Right lung (tissue), 5 donors: ENCODE results near the gene IFT122. TPM values are rescaled to one million over a fixed set of nuclear protein-coding genes. Genes with fewer than 3 reads are reported as not detected.
"Not testable (repeated sequence)": the region's sequence is repeated elsewhere in the genome, so short reads cannot be mapped to it uniquely, and the experiment has no call there.

Source experiments
- DNase-seq, 2 donors: peaks; one replicate each; pipeline ENCODE4 v3.0.0-alpha.2; 2013
- polyA plus RNA-seq, 5 donors: library from polyadenylated mRNA; unstranded; fragments of 120-200 nt; gene quantifications; one replicate each; pipeline versions ENCODE4 v1.2.1 to v1.2.3, GENCODE V29; 2013; ENCODE audit warnings: inconsistent platforms in 1 of 5, low replicate concordance in 1 of 5; ENCODE audit not compliant: insufficient read length in 5 of 5, insufficient read depth in 1 of 5

IFT122 gene
- polyA plus RNA-seq, 5 donors = 56.3 to 70.9 (median 65.3) TPM

DNA sequence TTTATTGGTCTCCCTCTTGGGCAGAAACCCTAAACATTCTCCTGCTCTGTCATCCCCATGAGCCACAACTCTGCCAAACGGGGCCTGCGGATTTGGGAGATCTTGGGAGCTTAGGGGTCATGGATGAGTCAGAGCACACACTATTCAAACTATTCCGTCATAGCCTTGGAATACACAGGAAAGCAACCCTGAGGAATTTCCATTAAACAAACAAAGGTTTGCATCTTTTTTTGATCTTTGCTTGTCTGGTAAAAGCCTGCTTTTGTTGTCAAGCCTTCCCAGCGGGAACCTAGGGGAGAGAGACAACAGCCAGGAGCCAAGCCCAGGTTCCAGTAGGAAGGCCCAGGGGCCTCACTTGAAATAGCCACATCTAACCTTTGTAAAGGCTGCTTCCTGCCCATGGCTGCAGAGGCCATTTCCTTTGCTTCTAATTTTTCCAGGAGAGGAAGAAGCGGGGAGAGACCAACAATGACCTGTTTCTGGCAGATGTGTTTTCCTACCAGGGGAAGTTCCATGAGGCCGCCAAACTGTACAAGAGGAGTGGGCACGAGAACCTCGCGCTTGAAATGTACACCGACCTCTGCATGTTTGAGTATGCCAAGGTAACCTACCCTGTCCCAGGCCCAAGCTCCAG, 55.1 kb downstream of the IFT122 start:
- not testable (repeated sequence) for DNase-seq

DNA sequence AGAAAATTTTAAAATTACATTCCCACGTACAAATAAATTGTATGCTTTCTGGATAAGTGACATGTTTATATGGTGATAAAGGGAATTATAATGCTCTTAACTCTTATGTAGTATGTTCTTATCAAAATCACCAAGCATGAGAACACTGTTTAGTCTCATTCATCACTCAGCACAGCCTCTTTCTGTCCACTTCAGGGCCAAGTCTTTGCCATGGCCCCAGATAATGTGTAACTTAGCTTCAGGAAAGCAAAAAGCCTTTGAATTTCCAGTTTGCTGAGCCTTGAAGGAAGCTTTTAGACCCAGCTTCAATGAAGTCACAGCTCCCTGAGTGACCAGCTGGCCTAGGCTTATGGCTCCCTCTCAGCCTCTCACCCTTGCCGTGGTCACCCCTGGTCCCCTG, 57.9 kb downstream of the IFT122 start:
- not testable (repeated sequence) for DNase-seq

DNA sequence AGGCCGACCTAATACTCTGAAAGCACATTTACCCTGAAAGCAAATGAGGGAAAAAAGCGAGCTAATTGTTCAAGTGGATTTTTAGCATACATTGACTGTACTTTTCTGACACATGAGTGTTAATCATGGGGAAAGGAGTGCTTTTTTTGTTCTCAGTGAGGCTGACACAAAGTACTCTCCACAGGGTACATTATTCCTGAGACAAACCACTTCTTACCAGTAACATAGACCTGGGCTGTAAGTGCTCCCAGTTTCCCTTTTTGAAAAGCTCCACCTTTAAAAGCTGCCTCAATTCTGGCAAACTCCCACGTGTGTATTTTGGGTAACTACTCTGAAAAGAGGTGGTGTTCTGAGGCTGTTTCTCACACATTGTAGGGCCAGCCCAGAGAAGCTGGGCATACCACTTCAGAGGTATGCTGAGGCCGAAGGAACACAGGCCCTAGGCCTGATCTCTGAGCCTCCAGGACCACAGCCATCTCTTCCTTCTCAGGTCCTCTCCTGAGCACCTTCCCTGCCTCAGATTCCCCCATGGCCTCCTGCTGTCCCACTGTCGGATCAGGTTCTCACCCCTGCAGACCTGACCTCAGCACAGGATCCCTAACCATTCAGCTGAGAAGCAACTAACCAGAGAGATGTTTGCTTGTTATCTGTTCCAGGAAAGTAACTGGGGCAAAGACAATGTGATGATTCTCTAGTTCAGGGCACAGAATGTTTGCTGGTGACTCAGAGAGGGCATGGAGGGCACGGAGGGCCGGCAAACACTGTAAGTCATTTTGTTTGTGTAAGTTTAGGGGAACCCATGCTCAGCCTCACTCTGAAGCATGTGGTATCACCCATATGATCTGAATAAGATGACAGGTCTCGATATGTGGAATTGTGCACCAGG, 58.8 kb downstream of the IFT122 start:
- not testable (repeated sequence) for DNase-seq

DNA sequence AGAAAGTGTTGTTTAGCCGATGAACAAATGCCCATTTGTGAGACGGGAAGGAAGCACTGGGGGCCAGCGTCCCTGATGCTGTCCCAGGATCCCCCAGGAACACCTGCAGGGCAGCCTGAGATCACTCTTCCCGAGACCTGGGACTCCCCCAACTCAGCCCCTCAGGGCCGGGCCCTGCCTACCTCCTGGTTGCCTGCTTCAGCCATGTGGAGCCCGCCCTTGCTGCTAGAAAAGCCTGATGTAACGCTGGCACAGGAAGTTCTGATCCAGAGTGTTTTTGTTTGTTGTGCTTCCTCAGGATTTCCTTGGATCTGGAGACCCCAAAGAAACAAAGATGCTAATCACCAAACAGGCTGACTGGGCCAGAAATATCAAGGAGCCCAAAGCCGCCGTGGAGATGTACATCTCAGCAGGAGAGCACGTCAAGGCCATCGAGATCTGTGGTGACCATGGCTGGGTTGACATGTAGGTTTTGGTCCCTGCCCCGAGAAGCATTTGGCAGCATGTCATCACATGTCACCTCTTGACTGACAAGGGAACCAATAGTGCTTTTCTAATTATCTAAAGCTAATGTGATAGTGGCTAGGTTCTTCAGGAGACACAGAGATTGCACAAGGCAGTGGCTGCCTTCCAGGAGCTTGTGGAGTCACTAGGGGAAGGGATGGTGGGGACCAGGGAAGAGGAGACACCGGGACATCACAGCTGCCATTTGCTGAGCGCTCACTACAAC, 59.7 kb downstream of the IFT122 start:
- not testable (repeated sequence) for DNase-seq

DNA sequence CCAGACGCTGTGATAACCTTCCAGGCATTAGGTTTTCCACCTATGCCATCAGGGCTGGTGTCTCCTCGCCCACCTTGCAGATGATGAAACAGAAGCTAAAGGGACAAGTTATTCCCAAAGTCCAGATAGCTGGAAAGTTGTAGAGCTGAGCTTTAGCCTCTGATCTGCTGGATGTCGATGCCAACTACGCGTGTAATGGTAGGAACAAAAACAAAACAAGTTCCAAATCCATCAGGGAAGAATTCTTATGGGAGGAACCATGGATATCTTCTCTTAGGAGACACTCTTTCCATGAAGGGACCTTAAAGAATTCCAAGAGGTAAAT, 60.3 kb downstream of the IFT122 start:
- DNase-seq = no peak

DNA sequence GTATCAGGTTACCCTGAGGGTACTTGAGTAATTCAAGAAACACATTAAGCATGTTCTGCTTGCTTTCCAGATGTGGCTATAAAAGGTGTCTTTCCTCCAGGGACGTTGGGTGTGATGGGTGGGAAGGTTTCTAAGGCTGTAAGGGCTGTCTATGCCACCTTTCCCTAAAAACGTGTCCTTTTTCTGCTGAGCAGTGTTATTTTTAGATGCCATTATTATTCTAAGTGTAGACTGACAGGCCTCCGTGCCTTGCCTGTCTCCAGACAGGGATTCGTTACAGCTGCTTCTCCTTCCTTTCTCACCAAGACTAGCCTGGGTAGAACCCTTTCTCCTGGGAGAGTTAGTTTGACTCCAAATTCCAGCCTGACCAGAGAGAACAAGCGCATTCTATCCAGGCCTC, 61.6 kb downstream of the IFT122 start:
- no peak for DNase-seq

DNA sequence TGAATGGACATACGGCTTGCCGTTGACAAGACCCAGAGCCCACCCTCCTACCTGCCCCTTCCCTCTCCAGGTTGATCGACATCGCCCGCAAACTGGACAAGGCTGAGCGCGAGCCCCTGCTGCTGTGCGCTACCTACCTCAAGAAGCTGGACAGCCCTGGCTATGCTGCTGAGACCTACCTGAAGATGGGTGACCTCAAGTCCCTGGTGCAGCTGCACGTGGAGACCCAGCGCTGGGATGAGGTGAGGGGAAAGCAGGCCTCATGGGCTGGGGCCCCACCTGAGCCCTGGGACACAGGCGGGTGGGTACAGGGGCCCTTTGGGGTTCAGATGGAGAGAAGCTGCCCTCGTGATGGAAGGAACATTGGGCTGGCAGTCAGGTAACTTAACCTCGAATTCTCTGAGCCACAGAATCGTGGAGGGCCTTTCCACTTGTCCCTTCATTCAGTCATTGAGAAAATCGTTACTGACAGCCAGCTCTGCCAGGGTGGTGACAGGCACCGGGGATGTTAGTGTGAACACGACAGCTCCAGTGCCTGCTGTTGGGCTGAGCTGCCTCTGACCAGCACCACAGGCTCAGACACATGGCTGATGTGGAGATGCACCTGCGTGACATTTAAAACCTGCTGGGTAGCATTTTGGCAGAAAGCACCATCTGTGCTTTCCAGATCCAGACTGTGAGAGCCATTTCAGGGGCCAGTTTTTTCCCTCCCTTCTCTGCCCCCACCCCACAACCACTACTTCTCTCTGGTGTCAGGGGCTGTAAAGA, 62.8 kb downstream of the IFT122 start:
- no peak for DNase-seq

DNA sequence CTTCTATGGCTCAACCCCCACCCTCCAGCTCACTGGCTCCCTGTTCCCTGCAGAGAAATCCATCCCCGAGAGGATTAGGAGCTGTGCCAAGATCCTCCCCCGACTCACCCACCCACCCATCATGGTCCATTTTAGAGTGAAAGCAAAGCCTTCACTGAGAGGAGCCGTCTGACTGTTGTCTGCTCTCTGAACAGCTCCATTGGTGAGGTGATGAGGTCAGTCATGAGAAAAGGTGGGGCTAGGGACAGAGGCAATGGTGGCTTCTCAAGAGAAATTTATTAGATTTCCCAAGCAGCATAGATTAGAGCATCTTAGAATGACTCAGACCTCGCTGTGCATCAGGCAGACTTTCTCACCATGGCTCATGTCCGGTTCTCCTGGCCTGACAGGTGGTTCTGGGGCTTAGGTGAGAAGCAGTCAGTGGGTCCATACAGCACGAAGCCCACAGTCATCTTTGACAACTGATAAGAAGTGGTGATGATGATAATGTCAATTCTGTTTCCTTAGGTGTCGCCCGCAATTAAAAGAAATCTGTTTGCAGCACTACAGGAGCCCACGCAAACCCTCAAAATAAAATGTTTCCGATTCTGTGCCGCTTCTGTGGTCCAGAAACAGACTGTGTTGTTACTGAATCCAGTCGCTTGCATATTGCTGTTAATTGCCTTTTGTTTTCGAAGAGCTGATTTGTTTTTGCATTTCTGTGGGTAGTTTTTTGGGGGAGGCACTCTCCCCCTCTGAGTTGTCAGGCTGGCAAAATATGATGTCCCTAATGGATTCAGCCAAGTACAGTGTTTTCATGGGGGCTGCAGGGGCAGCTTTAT, 63.7 kb downstream of the IFT122 start:
- DNase-seq = no peak

DNA sequence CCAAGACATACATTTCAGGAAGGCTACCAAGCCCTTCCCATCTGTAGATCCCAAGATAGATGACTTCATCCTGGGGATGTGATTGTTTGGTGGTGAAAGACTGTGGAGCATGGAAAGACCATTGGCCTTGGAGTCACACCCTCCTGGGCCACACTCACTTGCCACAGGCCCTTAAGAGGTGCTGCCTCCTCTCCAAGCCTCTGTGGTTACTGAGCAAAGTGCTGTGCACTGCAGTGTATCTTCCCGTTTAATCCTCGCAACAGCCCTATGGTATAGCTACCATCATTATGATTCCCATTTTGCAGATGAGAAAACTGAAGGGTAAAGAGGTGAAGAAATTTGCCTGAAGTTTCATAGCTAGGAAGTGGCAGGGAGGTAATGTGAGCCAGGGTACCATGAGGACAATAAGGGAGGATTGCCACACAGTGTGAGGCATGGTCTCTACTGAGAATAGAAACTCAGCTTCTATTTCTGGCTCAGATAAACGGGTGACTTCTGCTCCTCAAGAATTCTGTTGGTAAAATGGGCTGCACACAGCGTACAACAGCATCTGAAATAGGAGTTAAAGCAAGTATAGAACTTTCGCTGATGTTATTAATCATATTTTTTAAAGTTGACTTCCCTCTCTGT, 64.6 kb downstream of the IFT122 start:
- DNase-seq = no peak

DNA sequence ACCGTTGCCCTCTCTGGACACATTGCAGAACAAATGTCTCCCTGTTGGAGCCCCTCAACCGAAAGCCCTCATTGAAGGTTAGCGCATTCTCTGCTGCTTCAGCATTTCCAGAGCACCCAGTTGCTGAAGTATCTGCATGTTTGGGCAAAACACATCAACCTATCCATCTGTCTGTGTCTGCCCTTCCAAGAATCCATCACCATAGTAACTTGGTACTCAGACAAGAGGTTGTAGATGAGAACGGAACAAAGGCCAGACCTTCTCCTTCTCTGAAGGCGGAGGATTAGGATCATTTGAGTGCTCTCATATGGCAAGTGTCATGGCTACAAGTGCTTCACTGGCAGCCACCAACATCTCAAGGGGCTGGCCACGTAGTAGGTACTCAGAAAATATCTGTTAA, 65.3 kb downstream of the IFT122 start:
- DNase-seq = no peak

DNA sequence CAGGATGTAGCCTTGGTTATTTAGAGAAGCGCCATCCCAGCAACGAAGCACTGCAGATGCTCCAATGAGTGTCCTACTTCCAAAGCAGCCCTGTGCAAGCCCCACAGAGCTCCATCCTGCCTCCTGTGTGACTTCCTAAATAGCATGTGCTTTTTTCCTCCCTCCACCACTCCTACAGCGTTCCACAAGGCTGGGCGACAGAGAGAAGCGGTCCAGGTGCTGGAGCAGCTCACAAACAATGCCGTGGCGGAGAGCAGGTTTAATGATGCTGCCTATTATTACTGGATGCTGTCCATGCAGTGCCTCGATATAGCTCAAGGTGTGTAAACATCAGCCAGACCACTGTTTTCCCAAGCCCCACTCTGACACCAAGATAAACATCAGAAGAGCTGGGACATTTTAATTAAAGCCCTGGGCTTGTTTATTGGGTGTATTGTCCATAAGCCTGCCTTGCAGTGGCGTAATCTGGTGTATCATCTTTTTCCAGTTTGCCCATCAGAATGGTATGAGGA, 66.3 kb downstream of the IFT122 start:
- DNase-seq = no peak

DNA sequence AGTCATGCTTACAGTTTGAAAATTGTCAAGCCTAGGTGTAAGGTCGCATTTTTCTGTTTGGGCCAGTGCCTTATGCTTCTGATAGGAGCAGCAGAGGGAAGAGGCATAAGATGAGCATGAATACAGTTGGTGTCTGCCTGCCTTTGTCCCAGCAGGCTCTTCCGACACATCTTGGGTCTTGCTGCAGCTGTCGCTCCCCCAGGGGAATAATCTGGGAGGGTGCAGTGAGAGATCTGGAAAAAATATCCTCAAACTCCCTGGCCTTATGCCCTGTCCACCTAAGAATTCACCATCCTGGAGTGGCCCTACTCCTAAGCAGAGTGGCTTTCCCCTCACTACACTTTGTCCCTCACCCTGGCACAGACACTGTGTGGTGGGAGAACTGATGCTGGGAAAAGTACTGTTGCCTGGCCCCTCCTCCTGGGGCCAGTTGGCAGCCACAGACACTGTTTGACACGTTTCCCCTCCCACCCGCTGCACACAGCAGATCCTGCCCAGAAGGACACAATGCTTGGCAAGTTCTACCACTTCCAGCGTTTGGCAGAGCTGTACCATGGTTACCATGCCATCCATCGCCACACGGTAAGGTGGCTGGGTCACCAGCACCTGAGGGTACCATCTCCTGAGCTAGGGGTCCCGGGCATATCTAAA, 67.3 kb downstream of the IFT122 start:
- DNase-seq = no peak

DNA sequence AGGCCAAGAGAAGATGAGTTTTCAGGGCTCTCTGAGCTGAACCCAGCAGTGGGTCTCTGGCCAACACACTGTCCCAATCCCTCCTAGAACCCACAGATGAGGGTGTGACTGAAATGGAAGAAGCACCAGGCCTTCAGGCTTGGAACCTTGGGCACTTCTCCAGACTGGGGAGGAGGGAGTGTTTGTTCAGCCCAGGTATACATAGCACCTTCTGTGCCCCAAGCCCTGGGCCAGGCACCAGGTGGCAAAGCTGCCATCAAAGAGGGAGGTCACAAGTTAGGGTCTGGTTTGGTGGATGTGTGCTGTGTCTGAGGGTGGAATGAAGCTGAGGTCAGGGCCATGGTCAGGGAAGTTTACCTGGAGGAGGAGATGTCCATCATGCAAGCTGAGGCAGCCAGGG, 72.6 kb downstream of the IFT122 start:
- DNase-seq = no peak

DNA sequence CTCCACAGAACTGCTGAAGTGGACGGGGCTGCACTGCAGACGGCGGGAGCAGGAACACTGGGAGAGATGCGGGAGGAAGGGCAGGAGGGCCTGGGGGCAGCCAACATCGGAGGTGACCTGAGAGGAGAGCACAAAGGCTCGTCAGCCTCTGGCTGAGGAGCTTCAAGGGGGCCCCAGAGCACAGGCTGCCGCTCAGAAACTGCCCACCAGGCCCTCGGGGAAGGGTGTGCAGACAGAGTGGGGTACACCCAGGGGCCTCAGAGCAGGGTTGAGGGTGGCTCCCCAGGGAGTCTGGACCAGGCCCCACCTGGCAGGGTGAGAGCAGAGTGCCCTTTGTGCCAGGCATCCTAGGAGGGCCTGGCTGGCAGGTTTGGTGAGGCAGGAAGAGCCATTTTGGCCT, 73.7 kb downstream of the IFT122 start:
- no peak for DNase-seq

DNA sequence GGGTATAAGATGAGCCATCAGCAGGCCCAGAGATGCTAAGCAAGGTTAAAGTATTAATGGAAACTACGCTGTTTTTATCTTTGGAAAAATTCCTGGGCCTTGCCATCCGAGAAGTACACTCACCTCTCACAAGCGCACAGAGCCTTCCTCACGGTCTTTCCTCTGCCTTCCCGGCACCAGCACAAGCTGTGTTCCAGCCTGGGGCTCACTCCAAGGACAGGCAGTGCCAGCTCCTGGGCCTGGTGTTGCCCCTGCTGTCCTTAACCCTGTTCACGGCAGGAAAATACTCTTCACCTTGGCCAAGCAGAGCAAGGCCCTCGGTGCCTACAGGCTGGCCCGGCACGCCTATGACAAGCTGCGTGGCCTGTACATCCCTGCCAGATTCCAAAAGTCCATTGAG, 74.1 kb downstream of the IFT122 start:
- no peak for DNase-seq

DNA sequence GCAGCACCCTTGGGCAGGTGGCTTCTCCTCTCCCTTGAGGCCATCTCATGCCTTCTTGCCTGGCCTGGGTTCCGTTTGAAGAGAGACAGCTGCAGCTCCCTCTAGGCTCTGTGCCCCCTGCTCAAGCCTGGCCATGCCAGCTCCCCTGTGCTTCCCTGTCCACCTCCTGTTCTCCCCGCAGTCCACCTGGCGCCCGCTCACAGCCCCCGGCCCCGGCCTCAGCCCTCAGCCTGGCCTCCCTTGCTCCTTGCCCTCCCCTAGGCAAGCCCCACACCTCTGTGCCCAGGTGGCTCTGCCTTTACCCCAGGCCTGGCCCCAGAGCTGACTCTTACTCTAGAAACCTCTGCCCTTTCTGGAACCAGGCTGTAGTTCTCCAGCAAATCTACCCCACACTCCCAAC, 74.5 kb downstream of the IFT122 start:
- DNase-seq = no peak

DNA sequence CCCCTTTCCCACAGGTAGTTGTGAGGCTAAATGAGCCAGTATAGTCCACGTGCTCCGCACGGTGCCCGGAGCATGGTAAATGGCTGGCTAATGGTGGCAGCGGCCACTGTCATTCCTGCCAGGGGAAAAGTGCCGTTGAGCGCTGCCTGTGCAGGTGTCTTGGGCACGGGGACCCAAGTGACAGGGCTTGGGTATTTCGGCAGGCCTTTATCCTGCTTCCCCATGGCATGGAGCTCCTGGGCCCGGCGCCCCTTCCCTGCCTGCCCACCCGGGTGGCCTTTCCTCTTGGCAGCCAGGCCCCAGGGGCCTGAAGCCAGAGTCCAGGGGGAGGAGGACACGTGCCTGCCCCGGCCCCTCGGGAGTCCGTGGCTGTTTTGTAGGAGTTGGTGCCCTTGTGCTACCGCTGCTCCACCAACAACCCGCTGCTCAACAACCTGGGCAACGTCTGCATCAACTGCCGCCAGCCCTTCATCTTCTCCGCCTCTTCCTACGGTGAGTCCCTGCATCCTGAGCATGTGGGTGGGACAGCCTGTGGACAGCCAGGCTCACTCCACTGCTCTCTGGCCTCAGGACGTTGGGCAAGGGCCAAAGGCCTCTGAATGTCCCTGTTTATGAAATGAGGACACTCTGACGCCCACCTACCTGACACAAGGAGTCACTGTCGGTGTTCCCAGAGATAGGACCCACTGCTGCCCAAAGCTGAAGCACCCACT, 75.2 kb downstream of the IFT122 start:
- DNase-seq = not testable (repeated sequence)

DNA sequence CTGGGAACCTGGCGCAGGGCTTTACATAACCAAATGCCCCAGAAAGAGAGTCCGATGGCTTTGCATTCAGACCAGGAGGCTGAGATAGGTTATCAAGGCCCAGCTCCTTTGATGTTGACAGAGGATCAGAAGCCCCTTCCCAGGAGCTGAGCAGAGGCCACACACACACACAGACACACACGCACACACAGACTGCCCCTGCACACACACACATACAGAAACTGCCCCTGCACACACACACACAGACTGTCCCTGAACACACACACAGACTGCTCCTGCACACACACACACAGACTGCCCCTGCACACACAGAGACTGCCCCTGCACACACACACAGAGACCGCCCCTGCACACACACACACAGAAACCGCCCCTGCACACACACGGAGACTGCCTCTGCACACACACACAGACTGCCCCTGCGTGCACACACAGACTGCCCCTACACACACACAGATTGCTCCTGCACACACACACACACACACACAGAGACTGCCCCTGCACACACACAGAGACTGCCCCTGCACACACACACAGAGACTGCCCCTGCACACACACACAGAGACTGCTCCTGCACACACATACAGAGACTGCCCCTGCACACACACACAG, 75.9 kb downstream of the IFT122 start:
- DNase-seq = not testable (repeated sequence)

DNA sequence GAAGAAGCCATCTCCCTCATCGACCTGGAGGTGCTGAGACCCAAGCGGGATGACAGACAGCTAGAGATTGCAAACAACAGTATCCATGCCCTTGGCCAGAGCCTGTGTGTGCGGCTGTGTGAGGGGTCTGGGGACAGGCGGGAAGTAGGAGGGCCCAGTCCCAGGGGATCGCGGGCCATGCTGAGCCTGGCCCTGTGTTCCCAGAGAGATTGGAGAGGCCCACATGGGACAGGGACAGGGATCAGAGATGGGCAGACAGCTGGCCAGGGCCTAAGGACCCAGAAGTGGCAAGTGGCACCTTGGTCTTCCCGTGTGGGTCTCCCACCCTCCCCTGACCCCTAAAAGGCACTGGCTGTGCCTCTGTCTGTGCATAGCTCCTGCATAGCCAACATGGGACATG, 77.5 kb downstream of the IFT122 start:
- DNase-seq = no peak
